ENCODE data around the gene IPMK.
A peak's percentile ranks its signal among the peaks of the same experiment; 100 is the strongest.
"Not testable (repeated sequence)": the region's sequence is repeated elsewhere in the genome, so short reads cannot be mapped to it uniquely, and the experiment has no call there.

Gene IPMK

DNA sequence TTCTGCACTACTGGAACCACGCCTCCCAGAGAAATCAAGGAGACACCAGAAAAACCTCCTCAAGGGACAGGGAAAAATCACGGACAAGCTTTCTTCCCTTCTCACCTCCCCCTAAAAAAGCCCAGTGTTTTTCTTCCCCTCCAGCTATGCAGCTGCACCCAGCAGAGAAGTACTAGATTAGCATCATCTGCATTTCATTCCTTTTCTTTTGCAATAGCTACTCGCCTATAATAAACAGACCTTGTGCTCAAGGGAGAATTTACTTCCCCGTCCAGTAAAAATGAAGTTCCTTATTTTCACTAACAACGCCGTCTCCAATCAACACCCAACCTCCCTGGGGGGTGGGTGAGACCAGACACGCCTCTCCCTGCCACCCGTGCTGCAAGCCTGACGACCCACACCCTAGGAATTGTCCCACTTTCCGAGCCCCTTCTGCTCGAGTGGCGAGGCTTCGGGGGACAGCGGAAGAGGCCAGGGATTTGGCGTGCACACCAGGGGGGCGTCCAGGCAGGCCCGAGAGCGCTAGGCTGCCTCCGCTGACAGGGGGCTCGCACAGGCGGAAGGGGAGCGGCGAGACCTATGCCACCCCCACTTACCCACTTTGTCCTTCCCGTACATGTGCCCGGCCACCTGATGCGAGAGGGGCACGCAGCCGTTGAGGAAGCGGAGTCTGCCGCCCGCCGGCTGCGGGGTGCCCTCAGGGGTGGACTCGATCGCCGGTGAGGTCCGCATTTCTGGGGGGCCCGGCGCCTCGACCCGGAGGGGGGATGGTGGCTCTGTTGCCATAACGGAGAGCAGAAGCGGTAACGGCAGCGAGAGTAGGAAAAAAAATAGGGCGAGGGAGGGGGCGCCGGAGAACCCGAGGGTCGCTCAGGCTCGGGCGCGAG lies 625 bp downstream of the IPMK start:
- Histone ChIP-seq H3K27me3 (ENCODE audit: insufficient read depth, low read length) (no peaks in the 10 kb centered on the region), H3K79me2 (ENCODE audit: control insufficient read depth, insufficient read depth, low read length, unreplicated experiment) (peaks cover 71% of the 10 kb centered on the region), H3K27ac (ENCODE audit: low read depth, low read length) (peak overlapping the region; percentile 93), H3K4me3 (ENCODE audit: low read depth, low read length) (peak overlapping the region; percentile 90), H2AFZ (ENCODE audit: low read length, unreplicated experiment) (peak overlapping the region; percentile 33), H3K4me1 (ENCODE audit: control insufficient read depth, insufficient read depth, low read length, unreplicated experiment) (peaks cover 17% of the 10 kb centered on the region), H3K36me3 (ENCODE audit: insufficient read depth, low read length) (no peaks in the 10 kb centered on the region)

DNA sequence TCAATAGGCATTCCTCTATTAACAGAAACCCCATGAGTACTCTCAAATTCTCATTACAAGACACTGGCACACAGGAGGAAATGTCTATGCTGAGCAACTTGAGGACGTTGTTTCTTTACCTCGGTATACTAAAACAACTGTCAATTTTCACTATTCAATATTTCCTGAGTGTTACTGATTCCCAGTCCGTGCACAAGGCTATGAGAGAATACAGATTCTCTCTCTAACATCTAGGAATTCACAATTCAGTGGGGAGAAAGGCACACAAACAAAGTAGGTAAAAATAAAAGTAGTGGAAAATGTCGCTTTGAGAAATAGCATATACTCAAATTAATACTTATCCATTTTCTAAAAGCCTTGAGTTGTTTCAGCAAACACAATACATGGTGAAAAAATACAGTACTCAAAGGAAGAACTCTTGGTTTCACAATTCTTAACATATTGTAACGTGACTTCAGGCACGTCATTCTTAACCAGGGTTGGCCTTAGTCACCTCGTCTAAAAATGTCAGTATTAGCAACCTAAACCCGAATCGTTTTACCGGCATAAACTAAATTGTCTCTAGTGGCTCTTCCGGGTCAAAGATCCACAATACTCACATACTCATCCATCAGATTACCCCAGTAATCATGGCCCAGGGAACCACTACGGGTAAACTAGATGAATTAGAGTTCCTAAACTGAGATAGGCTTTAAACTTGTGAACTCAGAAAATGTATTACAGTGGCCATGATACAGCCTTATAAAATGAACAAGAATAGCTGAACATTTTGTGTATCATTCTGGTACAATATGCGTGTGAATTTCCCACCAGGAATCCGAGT lies 1.5 kb downstream of the IPMK start:
- Histone ChIP-seq H3K36me3 (ENCODE audit: insufficient read depth, low read length) (no peaks in the 10 kb centered on the region), H3K79me2 (ENCODE audit: control insufficient read depth, insufficient read depth, low read length, unreplicated experiment) (peaks cover 63% of the 10 kb centered on the region), H3K4me1 (ENCODE audit: control insufficient read depth, insufficient read depth, low read length, unreplicated experiment) (peaks cover 17% of the 10 kb centered on the region), H2AFZ (ENCODE audit: low read length, unreplicated experiment) (peak overlapping the region; percentile 53), H3K27ac (ENCODE audit: low read depth, low read length) (peak overlapping the region; percentile 93), H3K4me3 (ENCODE audit: low read depth, low read length) (peak overlapping the region; percentile 90), H3K27me3 (ENCODE audit: insufficient read depth, low read length) (no peaks in the 10 kb centered on the region)

GRCh38 chr10:58265249-58265648 lies 2.4 kb downstream of the IPMK start:
- Histone ChIP-seq H3K4me1 (ENCODE audit: control insufficient read depth, insufficient read depth, low read length, unreplicated experiment) (peaks cover 11% of the 10 kb centered on the region), H3K27me3 (ENCODE audit: insufficient read depth, low read length) (no peaks in the 10 kb centered on the region), H3K36me3 (ENCODE audit: insufficient read depth, low read length) (no peaks in the 10 kb centered on the region), H3K4me3 (ENCODE audit: low read depth, low read length) (peak overlapping the region; percentile 90), H3K79me2 (ENCODE audit: control insufficient read depth, insufficient read depth, low read length, unreplicated experiment) (peaks cover 62% of the 10 kb centered on the region), H3K27ac (ENCODE audit: low read depth, low read length) (peak overlapping the region; percentile 93), H2AFZ (ENCODE audit: low read length, unreplicated experiment) (no peak overlapping the region)

- Histone ChIP-seq H3K4me1 (ENCODE audit: control insufficient read depth, insufficient read depth, low read length, unreplicated experiment) (peaks cover 11% of the 10 kb centered on the region), H3K27ac (ENCODE audit: low read depth, low read length) (peak overlapping the region; percentile 93; the same call in 1 of the 2 replicates), H3K36me3 (ENCODE audit: insufficient read depth, low read length) (no peaks in the 10 kb centered on the region), H2AFZ (ENCODE audit: low read length, unreplicated experiment) (no peak overlapping the region), H3K4me3 (ENCODE audit: low read depth, low read length) (peak overlapping the region; percentile 90), H3K79me2 (ENCODE audit: control insufficient read depth, insufficient read depth, low read length, unreplicated experiment) (peaks cover 62% of the 10 kb centered on the region), H3K27me3 (ENCODE audit: insufficient read depth, low read length) (no peaks in the 10 kb centered on the region)
Measured at GRCh38 chr10:58264780-58265179, 2.9 kb downstream of the IPMK start.

DNA sequence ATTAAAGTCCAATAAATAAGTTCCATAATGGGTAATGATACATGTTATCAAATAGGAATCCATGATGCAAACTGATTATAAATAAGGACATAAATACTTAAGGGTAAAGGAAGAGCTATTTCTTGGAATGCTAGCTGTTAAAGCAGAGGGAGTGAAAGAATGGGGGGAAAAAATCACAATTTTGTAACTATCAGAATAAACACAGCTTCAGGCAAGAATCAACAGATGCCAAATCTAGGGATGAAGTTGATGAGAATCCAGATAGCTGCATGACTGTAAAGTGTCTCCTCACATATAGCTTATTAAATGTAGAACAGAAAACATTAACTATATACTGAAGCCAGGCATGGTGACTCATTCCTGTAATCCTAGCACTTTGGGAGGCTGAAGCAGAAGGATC lies 4.9 kb downstream of the IPMK start:
- Histone ChIP-seq H3K36me3 (ENCODE audit: insufficient read depth, low read length) (no peaks in the 10 kb centered on the region), H3K27me3 (ENCODE audit: insufficient read depth, low read length) (no peaks in the 10 kb centered on the region), H3K4me3 (ENCODE audit: low read depth, low read length) (no peak overlapping the region), H3K27ac (ENCODE audit: low read depth, low read length) (no peak overlapping the region), H3K79me2 (ENCODE audit: control insufficient read depth, insufficient read depth, low read length, unreplicated experiment) (peaks cover 69% of the 10 kb centered on the region), H2AFZ (ENCODE audit: low read length, unreplicated experiment) (no peak overlapping the region), H3K4me1 (ENCODE audit: control insufficient read depth, insufficient read depth, low read length, unreplicated experiment) (peaks cover 11% of the 10 kb centered on the region)

DNA sequence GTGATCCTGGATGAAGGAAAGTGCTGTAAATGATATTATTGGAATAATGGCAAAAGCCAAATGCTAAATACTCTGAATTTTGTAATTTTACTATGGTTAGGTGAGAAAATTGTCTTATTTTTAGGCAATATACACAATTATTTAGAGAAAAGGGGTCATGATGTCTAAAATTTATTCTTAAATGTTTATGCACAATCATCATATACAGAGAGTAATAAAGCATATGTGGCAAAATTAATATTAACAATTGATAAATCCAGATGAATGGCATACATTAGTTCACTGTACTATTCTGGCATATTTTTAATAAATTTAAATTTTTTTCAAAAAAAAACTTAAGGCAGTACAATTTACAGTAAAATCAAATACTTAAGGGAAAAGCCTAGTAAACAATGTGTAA lies 7.4 kb downstream of the IPMK start:
- H3K27me3 ChIP-seq (ENCODE audit: insufficient read depth, low read length), result no peaks in the 10 kb centered on the region
- peaks cover 7% of the 10 kb centered on the region for H3K4me1 ChIP-seq (ENCODE audit: control insufficient read depth, insufficient read depth, low read length, unreplicated experiment)
- peaks cover 49% of the 10 kb centered on the region for H3K79me2 ChIP-seq (ENCODE audit: control insufficient read depth, insufficient read depth, low read length, unreplicated experiment)

GRCh38 chr10:58258977-58259692 lies 8.6 kb downstream of the IPMK start:
- Histone ChIP-seq H3K27me3 (ENCODE audit: insufficient read depth, low read length) (no peaks in the 10 kb centered on the region), H3K4me1 (ENCODE audit: control insufficient read depth, insufficient read depth, low read length, unreplicated experiment) (no peaks in the 10 kb centered on the region), H3K4me3 (ENCODE audit: low read depth, low read length) (no peak overlapping the region), H3K79me2 (ENCODE audit: control insufficient read depth, insufficient read depth, low read length, unreplicated experiment) (peaks cover 37% of the 10 kb centered on the region), H3K36me3 (ENCODE audit: insufficient read depth, low read length) (0 out of 2 replicates have a peak, but pooled peaks cover 5% of the 10 kb centered on the region), H2AFZ (ENCODE audit: low read length, unreplicated experiment) (no peak overlapping the region), H3K27ac (ENCODE audit: low read depth, low read length) (no peak overlapping the region)

More for the DNA sequence above, 7.4 kb downstream of the IPMK start:
- H2AFZ ChIP-seq (ENCODE audit: low read length, unreplicated experiment), result no peak overlapping the region
- 0 out of 2 replicates have a peak, but pooled peaks cover 4% of the 10 kb centered on the region for H3K36me3 ChIP-seq (ENCODE audit: insufficient read depth, low read length)
- H3K27ac ChIP-seq (ENCODE audit: low read depth, low read length), result no peak overlapping the region
- no peak overlapping the region for H3K4me3 ChIP-seq (ENCODE audit: low read depth, low read length)

DNA sequence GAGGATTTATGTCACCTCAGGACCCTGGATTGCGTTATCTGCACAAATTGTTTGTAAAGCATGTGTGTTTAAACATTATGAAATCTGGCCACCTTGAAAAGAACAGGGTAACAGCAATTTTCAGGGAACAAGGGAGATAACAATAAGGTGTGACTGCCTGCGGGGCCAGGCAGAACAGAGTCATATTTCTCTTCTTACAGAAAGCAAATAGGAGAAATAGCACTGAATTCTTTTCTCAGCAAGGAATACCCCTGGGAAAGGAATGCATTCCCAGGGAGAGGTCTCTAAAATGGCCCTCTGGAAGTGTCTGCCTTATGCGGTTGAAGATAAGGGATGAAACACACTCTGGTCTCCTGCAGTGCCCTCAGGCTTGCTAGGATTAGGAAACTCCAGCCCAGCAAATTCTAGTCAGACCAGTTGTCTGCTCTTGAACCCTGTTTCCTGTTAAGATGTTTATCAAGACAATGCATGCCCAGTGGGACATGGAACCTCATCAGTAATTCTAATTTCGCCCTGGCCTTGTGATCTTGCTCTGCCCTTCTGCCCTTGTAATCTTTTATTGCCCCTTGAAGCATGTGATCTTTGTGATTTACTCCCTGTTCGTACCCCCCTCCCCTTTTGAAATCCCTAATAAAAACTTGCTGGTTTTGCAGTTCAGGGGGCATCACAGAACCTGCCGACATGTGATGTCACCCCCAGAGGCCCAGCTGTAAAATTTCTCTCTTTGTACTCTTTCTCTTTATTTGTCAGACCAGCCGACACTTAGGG lies 11.5 kb downstream of the IPMK start:
- not testable (repeated sequence) for H3K36me3 ChIP-seq (ENCODE audit: insufficient read depth, low read length); H3K27me3 ChIP-seq (ENCODE audit: insufficient read depth, low read length); H3K4me1 ChIP-seq (ENCODE audit: control insufficient read depth, insufficient read depth, low read length, unreplicated experiment); H2AFZ ChIP-seq (ENCODE audit: low read length, unreplicated experiment); H3K27ac ChIP-seq (ENCODE audit: low read depth, low read length); H3K4me3 ChIP-seq (ENCODE audit: low read depth, low read length)
- peaks cover 19% of the 10 kb centered on the region for H3K79me2 ChIP-seq (ENCODE audit: control insufficient read depth, insufficient read depth, low read length, unreplicated experiment)

DNA sequence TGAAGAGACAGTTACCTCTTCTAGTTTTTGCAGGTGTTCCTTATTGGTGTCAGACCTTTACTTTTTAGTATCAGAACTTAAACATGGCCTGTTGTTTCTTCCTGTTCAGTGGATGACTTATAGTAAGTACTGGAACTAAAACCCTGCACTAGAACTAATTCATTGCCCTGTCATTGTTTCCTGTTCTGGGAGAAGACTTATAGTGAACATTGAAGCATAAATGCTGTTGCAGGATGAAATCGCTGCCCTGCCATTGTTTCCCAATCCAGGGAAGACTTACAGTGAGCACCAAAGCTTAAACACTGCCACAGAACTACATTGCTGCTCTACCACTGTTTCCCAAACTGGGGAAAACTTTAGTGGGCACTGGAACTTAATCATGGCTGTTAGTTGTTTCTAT lies 13.1 kb downstream of the IPMK start:
- Histone ChIP-seq H2AFZ (ENCODE audit: low read length, unreplicated experiment) (no peak overlapping the region), H3K27ac (ENCODE audit: low read depth, low read length) (no peak overlapping the region), H3K4me3 (ENCODE audit: low read depth, low read length) (no peak overlapping the region), H3K4me1 (ENCODE audit: control insufficient read depth, insufficient read depth, low read length, unreplicated experiment) (no peaks in the 10 kb centered on the region), H3K79me2 (ENCODE audit: control insufficient read depth, insufficient read depth, low read length, unreplicated experiment) (peaks cover 6% of the 10 kb centered on the region), H3K36me3 (ENCODE audit: insufficient read depth, low read length) (0 out of 2 replicates have a peak, but pooled peaks cover 5% of the 10 kb centered on the region), H3K27me3 (ENCODE audit: insufficient read depth, low read length) (no peaks in the 10 kb centered on the region)

GRCh38 chr10:58253184-58253583 lies 14.5 kb downstream of the IPMK start:
- Histone ChIP-seq H3K27me3 (ENCODE audit: insufficient read depth, low read length) (no peaks in the 10 kb centered on the region), H3K79me2 (ENCODE audit: control insufficient read depth, insufficient read depth, low read length, unreplicated experiment) (no peaks in the 10 kb centered on the region), H3K36me3 (ENCODE audit: insufficient read depth, low read length) (0 out of 2 replicates have a peak, but pooled peaks cover 5% of the 10 kb centered on the region), H3K4me3 (ENCODE audit: low read depth, low read length) (no peak overlapping the region), H3K27ac (ENCODE audit: low read depth, low read length) (no peak overlapping the region), H2AFZ (ENCODE audit: low read length, unreplicated experiment) (no peak overlapping the region), H3K4me1 (ENCODE audit: control insufficient read depth, insufficient read depth, low read length, unreplicated experiment) (no peaks in the 10 kb centered on the region)

Data from ACC112 (cell line).